A549 (cell line): ENCODE results near the gene RPS6KA1. TPM values are rescaled to one million over a fixed set of nuclear protein-coding genes. Genes with fewer than 3 reads are reported as not detected.

Source experiments
- ATAC-seq, 2 experiments: fragments of 200-7000 bp in 1 of 2; fragments of >200 bp in 1 of 2; cut with Nextera tagmentation in 1 of 2; cut with Tn5 transposase in 1 of 2; 3 replicates each; pipeline versions ENCODE4 v1.8.0 to v1.9.1; 2018 to 2020; ENCODE audit warnings: mild to moderate bottlenecking in 1 of 2, moderate library complexity in 1 of 2
- CTCF ChIA-PET: fragments of 300-600 bp; sonication (Branson Sonifier 250); formaldehyde crosslinking; extraction: SDS; loops from one replicate; lab custom pipeline; 2021; ENCODE audit warnings: antibody characterized with exemption, inconsistent platforms; lab: Yijun Ruan, JAX
- POLR2A ChIA-PET: fragments of 350-600 bp; formaldehyde crosslinking; extraction: SDS; loops from one replicate; lab custom pipeline; 2021; ENCODE audit warnings: antibody characterized with exemption, inconsistent platforms; lab: Yijun Ruan, JAX
- DNase-seq, 2 experiments: peaks; one replicate each; pipeline versions ENCODE4 v3.0.0 to v3.0.0-alpha.2; 2011 to 2016; ENCODE audit warnings: low read depth in 1 of 2, low spot score in 1 of 2
- FAIRE-seq: peaks from 2 replicates; lab custom pipeline; 2011; peaks lifted over from hg19 to GRCh38; lab: Jason Lieb, UNC
- H3K27ac ChIP-seq, 2 experiments: fragments of >200 bp; sonication (Bioruptor Twin); formaldehyde crosslinking; 3 replicates each; pipeline ENCODE4 v1.5.1; 2016 to 2017
- H3K4me1 ChIP-seq: fragments of >200 bp; sonication (Bioruptor Twin); formaldehyde crosslinking; 3 replicates; pipeline ENCODE4 v1.6.1; 2016
- H3K4me2 ChIP-seq: fragments of >200 bp; sonication (Bioruptor Twin); formaldehyde crosslinking; 3 replicates; pipeline ENCODE4 v1.6.1; 2016
- H3K4me3 ChIP-seq: fragments of >200 bp; sonication (Bioruptor Twin); formaldehyde crosslinking; 3 replicates; pipeline ENCODE4 v1.5.1; 2016
- H3K9me3 ChIP-seq: fragments of >200 bp; sonication (Bioruptor Twin); formaldehyde crosslinking; 3 replicates; pipeline ENCODE4 v1.6.1; 2016
- ATOH8 ChIP-seq: fragments of 250-450 bp; sonication (Bioruptor Pico); IDR thresholded peaks from 2 replicates; pipeline ENCODE4 v1.5.0; 2020; ENCODE audit warnings: low read depth, mild to moderate bottlenecking, moderate library complexity
- BCL3 ChIP-seq: fragments of >200 bp; sonication (Bioruptor Twin); formaldehyde crosslinking; IDR thresholded peaks from 3 replicates; pipeline ENCODE4 v1.6.1; 2016
- CBX2 ChIP-seq: fragments of 200-600 bp; sonication (generic); IDR thresholded peaks from 2 replicates; pipeline ENCODE4 v1.6.1; 2016; ENCODE audit warnings: low read depth, mild to moderate bottlenecking, borderline replicate concordance
- EHMT2 ChIP-seq: fragments of 200-600 bp; sonication (generic); IDR thresholded peaks from 2 replicates; pipeline ENCODE4 v1.6.1; 2016; ENCODE audit warnings: antibody characterized with exemption, low read depth, mild to moderate bottlenecking, moderate library complexity
- EP300 ChIP-seq, 2 experiments: fragments of >200 bp; sonication (Bioruptor Twin); formaldehyde crosslinking; IDR thresholded peaks; 2 replicates in 1 of 2; 3 replicates in 1 of 2; pipeline ENCODE4 v1.6.1; 2016 to 2017
- FOSB ChIP-seq: fragments of 250-450 bp; sonication (Bioruptor Pico); IDR thresholded peaks from 2 replicates; pipeline ENCODE4 v1.5.0; 2020; ENCODE audit warnings: mild to moderate bottlenecking, moderate library complexity
- FOSL2 ChIP-seq, 2 experiments: fragments of 450-650 bp in 1 of 2; fragments of >200 bp in 1 of 2; sonication (Bioruptor Twin) in 1 of 2; formaldehyde crosslinking; IDR thresholded peaks; 2 replicates each; pipeline versions ENCODE4 v1.5.0 to v1.6.1; 2016 to 2020; ENCODE audit warnings: mild to moderate bottlenecking in 1 of 2, moderate library complexity in 1 of 2
- HEYL ChIP-seq: fragments of 250-450 bp; sonication (Bioruptor Pico); IDR thresholded peaks from 2 replicates; pipeline ENCODE4 v1.8.0; 2021; ENCODE audit warnings: mild to moderate bottlenecking, moderate library complexity
- HMGXB4 ChIP-seq: fragments of 250-450 bp; sonication (Bioruptor Pico); IDR thresholded peaks from 2 replicates; pipeline ENCODE4 v1.5.0; 2021; ENCODE audit warnings: mild to moderate bottlenecking, moderate library complexity, borderline replicate concordance
- HOXA7 ChIP-seq: fragments of 250-450 bp; sonication (Bioruptor Pico); IDR thresholded peaks from 2 replicates; pipeline ENCODE4 v1.5.0; 2020; ENCODE audit warnings: mild to moderate bottlenecking, moderate library complexity
- HOXB5 ChIP-seq: fragments of 250-450 bp; sonication (Bioruptor Pico); IDR thresholded peaks from 2 replicates; pipeline ENCODE4 v1.5.0; 2020; ENCODE audit warnings: mild to moderate bottlenecking, moderate library complexity
- JUN ChIP-seq, 2 experiments: fragments of >200 bp; sonication (Bioruptor Twin); formaldehyde crosslinking; IDR thresholded peaks; 2 replicates in 1 of 2; 3 replicates in 1 of 2; pipeline ENCODE4 v1.6.1; 2016 to 2017
- MAFK ChIP-seq: fragments of 450-650 bp; IDR thresholded peaks from 2 replicates; pipeline ENCODE4 v1.6.1; 2014; ENCODE audit not compliant: partially characterized antibody
- NFE2L2 ChIP-seq: fragments of 150-350 bp; conservative IDR thresholded peaks from 2 replicates; pipeline ENCODE4 v1.6.1; 2014; ENCODE audit warnings: low read length
- NPAS2 ChIP-seq: fragments of 250-450 bp; sonication (Bioruptor Pico); IDR thresholded peaks from 2 replicates; pipeline ENCODE4 v1.8.0; 2022; ENCODE audit warnings: mild to moderate bottlenecking, moderate library complexity, borderline replicate concordance
- NR3C1 ChIP-seq: fragments of >200 bp; sonication (Bioruptor Twin); formaldehyde crosslinking; IDR thresholded peaks from 3 replicates; pipeline ENCODE4 v1.6.1; 2017
- PHF8 ChIP-seq: fragments of 200-600 bp; sonication (generic); IDR thresholded peaks from 2 replicates; pipeline ENCODE4 v1.6.1; 2016; ENCODE audit warnings: low read depth, mild to moderate bottlenecking, antibody characterized with exemption, moderate library complexity, borderline replicate concordance
- RARB ChIP-seq: fragments of 250-450 bp; sonication (Bioruptor Pico); IDR thresholded peaks from 2 replicates; pipeline ENCODE4 v1.8.0; 2021; ENCODE audit warnings: mild to moderate bottlenecking, moderate library complexity
- RFX5 ChIP-seq: fragments of 450-650 bp; IDR thresholded peaks from 2 replicates; pipeline ENCODE4 v1.7.1; 2014; ENCODE audit warnings: antibody characterized with exemption, mild to moderate bottlenecking, moderate library complexity
- SREBF2 ChIP-seq: fragments of 450-650 bp; IDR thresholded peaks from 2 replicates; pipeline ENCODE4 v1.6.1; 2014; ENCODE audit warnings: mild to moderate bottlenecking, moderate library complexity
- TFCP2L1 ChIP-seq: fragments of 250-450 bp; sonication (Bioruptor Pico); IDR thresholded peaks from 2 replicates; pipeline ENCODE4 v1.5.0; 2021; ENCODE audit warnings: mild to moderate bottlenecking
- ZC3H11A ChIP-seq: fragments of 450-650 bp; IDR thresholded peaks from 2 replicates; pipeline ENCODE4 v1.6.1; 2014; ENCODE audit warnings: antibody characterized with exemption, mild to moderate bottlenecking
- ZFP36 ChIP-seq: fragments of 450-650 bp; IDR thresholded peaks from 2 replicates; pipeline ENCODE4 v1.6.1; 2014; ENCODE audit warnings: borderline replicate concordance; ENCODE audit not compliant: partially characterized antibody
- ZSCAN20 ChIP-seq: fragments of 250-450 bp; sonication (Bioruptor Pico); IDR thresholded peaks from 2 replicates; pipeline ENCODE4 v1.8.0; 2022; ENCODE audit warnings: mild to moderate bottlenecking, moderate library complexity
- WGBS: methylation state at CpG from one replicate; pipeline ENCODE4 v1.1.6; 2017; ENCODE audit errors: missing lambda C conversion rate; 5-methylcytosine and 5-hydroxymethylcytosine counted together
- polyA plus RNA-seq, 4 experiments: library from polyadenylated mRNA; depleted of rRNA in 3 of 4; stranded (reverse); fragments of >200 nt; fragmentation: RNase III in 1 of 4; extraction: RNeasy Plus Mini Kit Qiagen cat#74134 plus additional on column Dnase treatment in 1 of 4; gene quantifications; 2 replicates in 3 of 4; 3 replicates in 1 of 4; pipeline ENCODE4 v1.2.3, GENCODE V29; 2011 to 2017
- TF ChIP-seq, protein P1 (sequence below): fragments of 200-600 bp; sonication (generic); IDR thresholded peaks from 2 replicates; pipeline ENCODE4 v1.6.1; 2016; ENCODE audit warnings: antibody characterized with exemption, mild to moderate bottlenecking, moderate library complexity
- TF ChIP-seq, protein P2 (sequence below): fragments of >200 bp; sonication (Bioruptor Twin); formaldehyde crosslinking; IDR thresholded peaks from 2 replicates; pipeline ENCODE4 v1.6.1; 2016

RPS6KA1 gene
- polyA plus RNA-seq, 2 of the 4 experiments (the other 2 are of a cell fraction): 9.8 to 12.4 TPM

DNA sequence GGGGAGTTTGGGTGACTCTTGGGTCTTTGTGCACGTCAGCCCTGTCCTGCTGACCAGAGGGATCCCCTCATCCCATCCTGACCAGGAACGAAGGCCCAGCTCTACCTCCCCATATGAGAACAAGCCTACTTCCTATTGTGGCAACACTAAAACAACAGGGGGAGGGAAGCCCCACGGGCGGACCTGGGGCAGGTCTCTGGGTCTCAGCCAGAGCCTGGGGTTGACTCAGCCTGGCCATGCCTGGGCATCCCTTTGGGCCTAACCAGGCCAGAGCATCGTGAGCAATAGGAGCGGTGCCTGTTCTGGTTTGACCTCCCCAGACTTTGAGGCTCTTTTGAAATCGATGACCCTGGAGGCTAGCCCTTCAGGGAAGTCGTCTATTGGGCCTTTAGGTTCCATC, 16.8 kb downstream of the RPS6KA1 start:
- TF ChIP-seq HOXB5 (CRISPR knock-in tag) (no peak), ATOH8 (CRISPR knock-in tag) (no peak), NR3C1 (no peak), EP300 (IDR thresholded peaks at IDR 0.05) (no peak), NFE2L2 (no peak), ZSCAN20 (CRISPR knock-in tag) (no peak), NPAS2 (CRISPR knock-in tag) (no peak), SREBF2 (no peak), CBX2 (no peak), ZFP36 (no peak)
- ATAC-seq: no peak
- CTCF ChIA-PET: interaction anchor here (1.5 kb wide), 1 partner anchor 9 kb away, joined by 7 read pairs; no protein-coding TSS in a partner anchor
- Histone ChIP-seq H3K9me3 (no peaks in the 10 kb centered on the region), H3K27ac (no peak overlapping the region), H3K4me3 (no peak overlapping the region), H3K4me2 (no peak overlapping the region), H3K4me1 (peaks cover 6% of the 10 kb centered on the region; the same call in 1 of the 3 replicates)
- no peak for DNase-seq
- POLR2A ChIA-PET: no interaction called here
- FAIRE-seq: no peak
- WGBS: 89% methylated on average over 5 of the region's 8 CpGs

GRCh38 chr1:26546819-26547218, 17.3 kb downstream of the RPS6KA1 start:
- CTCF ChIA-PET: interaction anchor here (1.5 kb wide), 1 partner anchor 9 kb away, joined by 7 read pairs; no protein-coding TSS in a partner anchor
- Histone ChIP-seq H3K9me3 (no peaks in the 10 kb centered on the region), H3K4me1 (peaks cover 2% of the 10 kb centered on the region; the same call in 1 of the 3 replicates), H3K27ac (no peak overlapping the region), H3K4me3 (no peak overlapping the region), H3K4me2 (no peak overlapping the region)
- FAIRE-seq: no peak
- POLR2A ChIA-PET: no interaction called here
- TF ChIP-seq FOSL2 (IDR thresholded peaks at IDR 0.05) (no peak), FOSL2 (CRISPR knock-in tag; IDR thresholded peaks at IDR 0.05) (no peak), FOSB (CRISPR knock-in tag) (no peak), CBX2 (no peak), ZC3H11A (no peak), BCL3 (no peak), HOXA7 (no peak), HMGXB4 (CRISPR knock-in tag) (no peak), RARB (CRISPR knock-in tag) (no peak), JUN (IDR thresholded peaks at IDR 0.05) (no peak), PHF8 (no peak), MAFK (no peak), RFX5 (no peak), EHMT2 (no peak), TFCP2L1 (no peak), HEYL (CRISPR knock-in tag) (no peak)
- TF ChIP-seq, protein P1, sequence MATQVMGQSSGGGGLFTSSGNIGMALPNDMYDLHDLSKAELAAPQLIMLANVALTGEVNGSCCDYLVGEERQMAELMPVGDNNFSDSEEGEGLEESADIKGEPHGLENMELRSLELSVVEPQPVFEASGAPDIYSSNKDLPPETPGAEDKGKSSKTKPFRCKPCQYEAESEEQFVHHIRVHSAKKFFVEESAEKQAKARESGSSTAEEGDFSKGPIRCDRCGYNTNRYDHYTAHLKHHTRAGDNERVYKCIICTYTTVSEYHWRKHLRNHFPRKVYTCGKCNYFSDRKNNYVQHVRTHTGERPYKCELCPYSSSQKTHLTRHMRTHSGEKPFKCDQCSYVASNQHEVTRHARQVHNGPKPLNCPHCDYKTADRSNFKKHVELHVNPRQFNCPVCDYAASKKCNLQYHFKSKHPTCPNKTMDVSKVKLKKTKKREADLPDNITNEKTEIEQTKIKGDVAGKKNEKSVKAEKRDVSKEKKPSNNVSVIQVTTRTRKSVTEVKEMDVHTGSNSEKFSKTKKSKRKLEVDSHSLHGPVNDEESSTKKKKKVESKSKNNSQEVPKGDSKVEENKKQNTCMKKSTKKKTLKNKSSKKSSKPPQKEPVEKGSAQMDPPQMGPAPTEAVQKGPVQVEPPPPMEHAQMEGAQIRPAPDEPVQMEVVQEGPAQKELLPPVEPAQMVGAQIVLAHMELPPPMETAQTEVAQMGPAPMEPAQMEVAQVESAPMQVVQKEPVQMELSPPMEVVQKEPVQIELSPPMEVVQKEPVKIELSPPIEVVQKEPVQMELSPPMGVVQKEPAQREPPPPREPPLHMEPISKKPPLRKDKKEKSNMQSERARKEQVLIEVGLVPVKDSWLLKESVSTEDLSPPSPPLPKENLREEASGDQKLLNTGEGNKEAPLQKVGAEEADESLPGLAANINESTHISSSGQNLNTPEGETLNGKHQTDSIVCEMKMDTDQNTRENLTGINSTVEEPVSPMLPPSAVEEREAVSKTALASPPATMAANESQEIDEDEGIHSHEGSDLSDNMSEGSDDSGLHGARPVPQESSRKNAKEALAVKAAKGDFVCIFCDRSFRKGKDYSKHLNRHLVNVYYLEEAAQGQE: no peak
- TF ChIP-seq, protein P2, sequence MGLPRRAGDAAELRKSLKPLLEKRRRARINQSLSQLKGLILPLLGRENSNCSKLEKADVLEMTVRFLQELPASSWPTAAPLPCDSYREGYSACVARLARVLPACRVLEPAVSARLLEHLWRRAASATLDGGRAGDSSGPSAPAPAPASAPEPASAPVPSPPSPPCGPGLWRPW: no peak
- DNase-seq: no peak
- WGBS: 100% methylated on average over 2 of the region's 7 CpGs
- no peak for ATAC-seq
